Naive thymus-derived CD8-positive, alpha-beta T cell (primary cell): ENCODE results near the gene CD247. TPM values are rescaled to one million over a fixed set of nuclear protein-coding genes. Genes with fewer than 3 reads are reported as not detected.

Source experiments
- ATAC-seq, 2 donors: fragments of 150-1000 bp; cut with Tn5 transposase in 1 of 2; sonication (Bioruptor Pico), chemical (Tn5 transposase) in 1 of 2; 1 replicate in 1 of 2; 2 replicates in 1 of 2; pipeline ENCODE4 v1.10.0; 2021; ENCODE audit warnings: mild to moderate bottlenecking in 2 of 2, moderate library complexity in 2 of 2
- POLR2A ChIA-PET: fragments of 350-600 bp; sonication (Branson Sonifier 250); formaldehyde crosslinking; loops from one replicate; lab custom pipeline; 2021; ENCODE audit warnings: antibody characterized with exemption; lab: Charles Lee
- DNase-seq, 10 donors: peaks; one replicate each; pipeline versions ENCODE4 v3.0.0 to v3.0.0-alpha.2; 2020 to 2022
- H3K27ac Mint-ChIP-seq, 10 donors: one replicate each; pipeline ENCODE4 v1.8.0; 2020 to 2022; ENCODE audit warnings: mild to moderate bottlenecking in 10 of 10, mixed read lengths in 10 of 10, moderate library complexity in 4 of 10, inconsistent platforms in 1 of 10
- H3K27me3 Mint-ChIP-seq, 5 donors: one replicate each; pipeline ENCODE4 v1.8.0; 2021 to 2022; ENCODE audit warnings: mixed read lengths in 5 of 5
- H3K36me3 Mint-ChIP-seq, 3 donors: one replicate each; pipeline ENCODE4 v1.8.0; 2020 to 2022; ENCODE audit warnings: mixed read lengths in 3 of 3, mild to moderate bottlenecking in 2 of 3, inconsistent platforms in 1 of 3
- H3K4me1 Mint-ChIP-seq, 4 donors: one replicate each; pipeline ENCODE4 v1.8.0; 2021 to 2022; ENCODE audit warnings: mixed read lengths in 4 of 4
- H3K4me3 Mint-ChIP-seq, 10 donors: one replicate each; pipeline ENCODE4 v1.8.0; 2020 to 2022; ENCODE audit warnings: mild to moderate bottlenecking in 10 of 10, mixed read lengths in 10 of 10, moderate library complexity in 6 of 10, inconsistent platforms in 1 of 10
- H3K9me3 Mint-ChIP-seq, 9 donors: one replicate each; pipeline ENCODE4 v1.8.0; 2020 to 2022; ENCODE audit warnings: mixed read lengths in 9 of 9, mild to moderate bottlenecking in 3 of 9, inconsistent platforms in 1 of 9, moderate library complexity in 1 of 9
- polyA plus RNA-seq, 3 donors: library from polyadenylated mRNA; unstranded; fragments of 300-500 nt; fragmentation: Illumina TruSeq; gene quantifications; one replicate each; pipeline ENCODE4 v1.2.3, GENCODE V29; 2021
- total RNA-seq, 8 experiments: library from RNA in 2 of 8; stranded (reverse) in 2 of 8; gene quantifications; one replicate each; pipeline ENCODE4 v1.2.3 and lab custom pipeline; 2021 to 2026

The CD247 gene
- total and polyA plus RNA-seq, 5 experiments from 2014 or later, result 244 to 325 (median 308) TPM

DNA sequence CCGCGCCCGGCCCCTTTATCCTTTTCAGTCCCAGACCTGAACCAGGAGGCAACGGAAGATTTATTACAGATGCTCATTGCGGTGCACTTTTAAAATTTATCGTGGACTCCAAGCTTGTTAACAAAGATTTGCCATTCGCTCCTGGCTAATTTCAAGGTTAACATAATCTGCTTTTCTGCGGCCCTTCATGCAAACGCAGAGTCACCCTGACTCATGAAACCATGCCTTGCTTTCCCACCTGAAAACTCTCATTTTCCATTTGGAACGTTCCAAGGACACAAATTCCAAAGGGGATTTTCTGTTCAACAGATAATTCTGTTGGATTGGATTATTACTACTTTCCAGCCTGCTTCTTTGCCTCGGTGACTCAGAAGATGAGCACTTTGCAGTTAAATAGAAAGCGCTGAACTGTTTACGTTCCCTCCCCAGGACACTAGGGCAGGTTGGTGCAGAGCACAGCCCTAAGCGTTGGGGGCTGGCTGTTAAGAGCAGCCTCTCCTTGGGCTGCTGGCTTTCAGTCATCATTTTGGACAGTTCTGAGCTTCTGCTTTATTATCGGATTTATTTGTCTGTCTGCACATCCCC is 51.1 kb downstream of the CD247 start:
- DNase-seq (no peak), ATAC-seq (no peak)
- Mint-ChIP-seq H3K9me3 (no peaks in the 10 kb centered on the region), H3K36me3 (peaks cover 0 to 60% (median 0%) of the 10 kb centered on the region in 3 donors), H3K4me3 (peak overlapping the region in 2 of 10 donors; percentile 12 to 15), H3K27ac (peak overlapping the region; percentile 4 to 90 (median 78)), H3K27me3 (no peaks in the 10 kb centered on the region), H3K4me1 (peaks cover 22 to 87% (median 80%) of the 10 kb centered on the region in 4 donors)
- POLR2A ChIA-PET, result interaction anchor here (1.5 to 1.9 kb wide), 5 partner anchors 10 to 18 kb away, joined by 3 to 18 read pairs (median 3); no protein-coding TSS in a partner anchor

DNA sequence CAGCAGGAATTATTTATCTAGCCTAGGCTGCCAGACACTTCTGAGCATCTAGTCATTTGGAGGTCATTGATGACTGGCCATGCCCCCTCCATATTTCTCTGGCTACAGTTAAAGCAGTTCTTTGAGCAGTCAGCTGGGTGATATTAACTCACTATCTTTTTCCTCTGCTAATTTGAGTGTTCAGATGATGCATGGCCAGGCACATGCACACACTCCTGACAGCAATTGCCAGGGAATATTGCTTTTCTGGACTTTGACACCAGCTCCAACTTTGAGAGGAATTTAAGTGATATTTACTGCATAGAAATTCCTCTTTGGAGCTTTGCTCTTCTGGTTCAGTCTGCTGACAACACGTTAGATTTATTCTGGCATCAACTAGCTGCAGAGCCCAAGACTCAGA is 52.6 kb downstream of the CD247 start:
- DNase-seq (no peak), ATAC-seq (no peak)
- H3K4me1 Mint-ChIP-seq, result peaks cover 21 to 89% (median 83%) of the 10 kb centered on the region in 4 donors
- H3K27ac Mint-ChIP-seq, result peak overlapping the region; percentile 34 to 97 (median 84)
- peaks cover 0 to 63% (median under 1%) of the 10 kb centered on the region in 3 donors for H3K36me3 Mint-ChIP-seq
- no peaks in the 10 kb centered on the region for H3K9me3 Mint-ChIP-seq
- POLR2A ChIA-PET, result interaction anchor here (1.0 to 1.6 kb wide), 5 partner anchors 9 to 33 kb away, joined by 3 to 6 read pairs (median 4); no protein-coding TSS in a partner anchor
- no peaks in the 10 kb centered on the region for H3K27me3 Mint-ChIP-seq
- H3K4me3 Mint-ChIP-seq, result peak overlapping the region in 2 of 10 donors; percentile 2 to 20

DNA sequence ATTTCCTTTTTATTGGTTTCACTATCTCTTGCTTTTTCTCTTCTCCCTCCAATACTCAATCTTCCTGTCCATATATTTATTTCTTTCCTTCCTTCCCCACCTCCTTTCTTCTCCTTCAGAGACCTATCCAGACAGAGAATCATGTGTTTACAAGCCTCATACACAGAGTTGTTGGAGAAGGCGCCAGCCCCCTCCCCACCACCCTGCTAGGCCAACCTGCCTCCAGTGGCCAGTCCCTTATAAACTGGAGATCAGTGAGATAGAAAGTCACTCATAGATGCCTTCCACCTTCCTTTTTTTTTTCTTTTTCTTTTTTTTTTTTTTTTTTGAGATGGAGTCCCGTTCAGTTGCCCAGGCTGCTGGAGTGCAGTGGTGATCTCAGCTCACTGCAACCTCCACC is 53.3 kb downstream of the CD247 start:
- H3K27me3 Mint-ChIP-seq, result no peaks in the 10 kb centered on the region
- peak overlapping the region; percentile 34 to 97 (median 86) for H3K27ac Mint-ChIP-seq
- no peaks in the 10 kb centered on the region for H3K9me3 Mint-ChIP-seq
- peaks cover 0 to 65% (median 2%) of the 10 kb centered on the region in 3 donors for H3K36me3 Mint-ChIP-seq
- peaks cover 22 to 90% (median 86%) of the 10 kb centered on the region in 4 donors for H3K4me1 Mint-ChIP-seq
- peak overlapping the region in 8 of 10 donors; percentile 2 to 65 (median 25) for H3K4me3 Mint-ChIP-seq
- DNase-seq, result no peak
- POLR2A ChIA-PET, result interaction anchor here (1.4 kb wide), 2 partner anchors 9 to 18 kb away, joined by 6 to 7 read pairs; no protein-coding TSS in a partner anchor
- ATAC-seq, result no peak

DNA sequence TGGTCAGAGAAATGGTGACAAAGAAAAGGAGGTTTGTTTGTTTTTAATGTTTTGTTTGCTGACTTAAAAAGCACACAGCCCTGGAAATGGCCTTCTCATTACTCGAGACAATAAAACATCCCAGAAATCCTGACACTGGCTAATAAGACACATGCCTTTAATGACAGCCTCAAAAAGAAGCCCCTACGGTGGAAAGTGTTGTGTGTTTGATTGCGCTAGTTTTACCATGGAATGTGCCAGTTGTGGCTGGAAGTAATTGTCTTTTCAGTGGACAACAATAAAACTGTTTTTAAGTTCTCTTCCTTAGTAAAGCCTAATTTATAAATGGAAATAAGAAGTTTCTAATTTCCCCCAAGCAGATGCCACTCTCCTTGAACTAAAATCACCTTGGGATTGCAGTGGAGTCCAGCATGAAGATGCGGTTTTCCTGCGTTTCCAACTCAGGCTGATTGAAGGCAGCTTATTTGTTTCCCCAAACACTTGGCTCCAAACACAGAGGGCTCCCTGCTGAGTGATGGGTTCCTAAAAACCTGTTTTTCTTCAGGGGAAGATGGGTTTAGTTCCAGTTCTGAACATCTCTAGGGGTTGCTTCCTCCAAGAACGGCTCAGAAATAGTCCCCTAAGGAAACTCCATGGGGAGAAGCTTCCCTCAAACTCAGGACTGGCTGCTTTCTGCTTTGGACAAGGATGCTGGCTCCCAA is 54.3 kb downstream of the CD247 start:
- Mint-ChIP-seq H3K9me3 (no peaks in the 10 kb centered on the region), H3K36me3 (peaks cover 0 to 67% (median 2%) of the 10 kb centered on the region in 3 donors), H3K4me1 (peaks cover 22 to 88% (median 80%) of the 10 kb centered on the region in 4 donors), H3K27ac (peak overlapping the region; percentile 84 to 97 (median 88)), H3K4me3 (peak overlapping the region in 2 of 10 donors; percentile 6 to 11), H3K27me3 (no peaks in the 10 kb centered on the region)
- DNase-seq (no peak), ATAC-seq (no peak)
- POLR2A ChIA-PET, result interaction anchor here (1.4 kb wide), 2 partner anchors 8 to 17 kb away, joined by 6 to 7 read pairs; no protein-coding TSS in a partner anchor

DNA sequence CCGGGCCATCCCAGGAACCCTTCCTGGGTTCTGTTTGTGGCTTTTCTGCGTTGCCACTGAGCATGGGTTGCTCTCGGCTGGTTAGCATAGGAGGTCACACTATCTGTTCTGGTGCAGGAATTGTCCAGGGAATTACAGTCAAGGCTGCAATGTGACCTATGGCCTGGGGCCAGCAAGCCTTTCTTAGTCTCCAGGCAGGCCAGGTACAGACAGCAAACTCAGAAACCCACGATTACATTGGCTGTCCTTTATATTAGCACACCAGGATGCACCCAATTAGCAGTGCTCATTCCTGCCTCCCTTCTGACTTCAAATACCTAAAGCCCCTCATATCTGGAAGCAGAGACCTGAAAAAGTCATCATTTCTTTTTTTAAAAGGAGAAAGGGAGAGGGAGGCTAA is 55.2 kb downstream of the CD247 start:
- DNase-seq, result no peak
- no peak for ATAC-seq
- no peaks in the 10 kb centered on the region for H3K9me3 Mint-ChIP-seq
- H3K27me3 Mint-ChIP-seq, result no peaks in the 10 kb centered on the region
- H3K27ac Mint-ChIP-seq, result peak overlapping the region; percentile 86 to 97 (median 90)
- peaks cover 0 to 64% (median 3%) of the 10 kb centered on the region in 3 donors for H3K36me3 Mint-ChIP-seq
- peak overlapping the region in 5 of 10 donors; percentile 3 to 34 (median 8) for H3K4me3 Mint-ChIP-seq
- H3K4me1 Mint-ChIP-seq, result peaks cover 21 to 83% (median 77%) of the 10 kb centered on the region in 4 donors
- POLR2A ChIA-PET, result no interaction called here

DNA sequence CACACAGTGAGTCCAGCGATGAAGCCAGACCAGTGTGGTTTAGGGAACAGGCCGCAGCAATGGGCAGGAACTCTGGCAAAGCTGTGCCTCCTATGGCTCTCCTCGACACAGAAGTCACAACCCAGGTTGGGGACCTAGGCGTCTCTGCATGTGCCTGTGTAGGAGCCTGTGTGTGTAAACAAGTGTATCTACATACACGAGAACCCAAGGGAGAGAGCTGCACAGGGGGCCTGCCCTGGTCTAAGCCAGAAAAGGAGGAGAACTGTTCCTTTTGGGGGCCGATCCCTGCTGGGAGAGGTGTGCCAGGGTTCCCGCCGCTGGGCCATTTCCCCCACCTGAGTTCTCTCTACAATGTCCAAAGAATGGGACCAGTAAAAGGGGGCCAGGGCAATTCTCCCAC is 56.0 kb downstream of the CD247 start:
- no peak for DNase-seq
- Mint-ChIP-seq H3K9me3 (no peaks in the 10 kb centered on the region), H3K27me3 (no peaks in the 10 kb centered on the region), H3K4me3 (peak overlapping the region in 1 of 10 donors; percentile 8), H3K36me3 (peaks cover 0 to 62% (median 5%) of the 10 kb centered on the region in 3 donors), H3K4me1 (peaks cover 26 to 84% (median 77%) of the 10 kb centered on the region in 4 donors), H3K27ac (peak overlapping the region; percentile 86 to 97 (median 95))
- no peak for ATAC-seq
- POLR2A ChIA-PET, result interaction anchor here (1.0 to 1.7 kb wide), 3 partner anchors 15 to 56 kb away, joined by 3 to 6 read pairs (median 5); partner anchors contain the start of gene CD247

DNA sequence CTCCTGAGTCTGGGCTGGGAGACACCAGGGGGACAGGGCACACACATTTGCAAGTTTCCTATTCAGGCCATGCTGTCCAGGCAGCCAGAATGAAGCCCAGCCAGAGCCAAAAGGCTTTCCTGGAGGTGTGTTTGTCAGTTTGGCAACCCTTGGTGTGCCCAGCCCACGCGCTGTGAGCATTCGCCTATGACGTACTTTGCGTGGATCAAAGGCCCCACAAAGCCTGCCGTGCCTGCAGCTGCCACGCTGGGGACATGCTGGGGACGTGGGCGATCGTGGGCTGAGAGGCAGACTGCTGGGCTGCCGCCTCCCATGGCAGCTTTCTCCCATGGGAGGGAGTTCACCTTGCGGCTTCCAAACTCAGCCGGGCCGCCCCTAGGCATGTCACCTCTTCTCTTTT is 57.5 kb downstream of the CD247 start:
- POLR2A ChIA-PET, result interaction anchor here (1.0 to 1.7 kb wide), 3 partner anchors 13 to 32 kb away, joined by 3 to 6 read pairs (median 4); no protein-coding TSS in a partner anchor
- Mint-ChIP-seq H3K4me1 (peaks cover 37 to 89% (median 84%) of the 10 kb centered on the region in 4 donors), H3K4me3 (peak overlapping the region in 9 of 10 donors; percentile 28 to 71 (median 48)), H3K27ac (peak overlapping the region; percentile 86 to 97 (median 95)), H3K27me3 (no peaks in the 10 kb centered on the region), H3K36me3 (peaks cover 0 to 54% (median 5%) of the 10 kb centered on the region in 3 donors), H3K9me3 (no peaks in the 10 kb centered on the region)
- DNase-seq (peak in 9 of 10 donors; percentile 56 to 84 (median 79)), ATAC-seq (peak; percentile 81 to 84)

DNA sequence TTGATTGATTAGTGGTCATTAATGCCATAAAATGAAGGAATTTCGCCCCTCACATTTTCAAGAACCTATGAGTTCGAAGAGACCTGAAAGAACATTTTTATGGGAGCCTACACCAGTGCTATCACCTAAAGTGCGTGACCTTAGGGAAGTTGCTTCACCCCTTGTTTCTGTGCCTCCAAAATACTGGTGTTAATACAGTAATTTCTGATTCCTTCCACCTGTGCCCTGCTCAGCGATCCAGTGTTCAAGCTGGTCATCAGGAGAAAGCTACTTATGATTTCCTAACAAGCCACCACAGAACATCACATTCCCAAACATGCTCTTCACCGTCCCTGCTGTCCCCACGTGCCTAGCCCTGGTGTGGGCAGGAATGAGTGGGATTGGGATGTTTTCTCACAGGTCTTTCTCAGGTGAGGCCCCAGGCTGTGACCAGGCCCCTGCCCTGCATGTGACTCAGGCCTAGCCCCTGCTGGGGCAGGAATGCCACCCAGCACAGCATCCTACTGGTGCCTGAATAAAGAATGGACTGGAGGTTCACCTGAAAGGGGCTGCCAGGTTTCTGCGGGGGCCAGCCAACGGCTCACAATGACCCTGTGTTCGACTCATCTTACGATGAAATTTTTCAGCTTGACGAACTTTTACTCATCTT is 60.3 kb downstream of the CD247 start:
- Mint-ChIP-seq H3K36me3 (peaks cover 0 to 32% (median 5%) of the 10 kb centered on the region in 3 donors), H3K9me3 (no peaks in the 10 kb centered on the region)

DNA sequence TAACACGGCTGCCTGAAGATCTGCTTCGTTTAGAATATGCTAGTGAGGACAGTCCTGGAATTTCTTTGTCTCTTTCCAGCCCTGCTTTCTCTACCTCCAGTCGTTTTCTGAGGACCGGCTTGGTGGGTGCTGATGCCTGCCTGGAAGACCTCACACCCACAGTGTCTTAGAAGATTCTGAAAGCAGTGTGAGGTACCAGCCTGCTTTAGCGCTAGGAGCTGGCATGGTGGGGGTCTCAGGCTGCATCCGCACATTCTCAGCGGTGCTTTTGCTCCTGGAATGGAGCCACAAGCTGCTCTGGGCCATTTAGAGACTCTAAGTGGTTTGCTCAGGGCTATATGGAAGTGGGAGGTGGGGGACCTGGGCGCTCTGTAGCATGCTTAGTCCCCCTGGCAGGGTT is 61.4 kb downstream of the CD247 start:
- no peak for ATAC-seq
- H3K27me3 Mint-ChIP-seq, result no peaks in the 10 kb centered on the region
- H3K4me3 Mint-ChIP-seq, result peak overlapping the region; percentile 80 to 91 (median 87)
- DNase-seq, result no peak
- POLR2A ChIA-PET, result interaction anchor here (0.9 to 6.9 kb wide), 8 partner anchors 8 to 60 kb away, joined by 3 to 124 read pairs (median 24); partner anchors contain the start of gene CD247
- H3K36me3 Mint-ChIP-seq, result peaks cover 0 to 27% (median 5%) of the 10 kb centered on the region in 3 donors
- H3K4me1 Mint-ChIP-seq, result peaks cover 34 to 73% (median 70%) of the 10 kb centered on the region in 4 donors
- peak overlapping the region; percentile 89 to 99 (median 96) for H3K27ac Mint-ChIP-seq
- no peaks in the 10 kb centered on the region for H3K9me3 Mint-ChIP-seq

More for the DNA sequence above, 60.3 kb downstream of the CD247 start:
- POLR2A ChIA-PET, result interaction anchor here (0.5 to 6.9 kb wide), 8 partner anchors 10 to 97 kb away, joined by 3 to 124 read pairs (median 12); partner anchors contain the start of gene CD247
- Mint-ChIP-seq H3K27me3 (no peaks in the 10 kb centered on the region), H3K4me3 (peak overlapping the region in 4 of 10 donors; percentile 37 to 83 (median 44)), H3K4me1 (peaks cover 33 to 73% (median 69%) of the 10 kb centered on the region in 4 donors), H3K27ac (peak overlapping the region; percentile 89 to 99 (median 95))
- DNase-seq, result no peak
- ATAC-seq, result no peak

DNA sequence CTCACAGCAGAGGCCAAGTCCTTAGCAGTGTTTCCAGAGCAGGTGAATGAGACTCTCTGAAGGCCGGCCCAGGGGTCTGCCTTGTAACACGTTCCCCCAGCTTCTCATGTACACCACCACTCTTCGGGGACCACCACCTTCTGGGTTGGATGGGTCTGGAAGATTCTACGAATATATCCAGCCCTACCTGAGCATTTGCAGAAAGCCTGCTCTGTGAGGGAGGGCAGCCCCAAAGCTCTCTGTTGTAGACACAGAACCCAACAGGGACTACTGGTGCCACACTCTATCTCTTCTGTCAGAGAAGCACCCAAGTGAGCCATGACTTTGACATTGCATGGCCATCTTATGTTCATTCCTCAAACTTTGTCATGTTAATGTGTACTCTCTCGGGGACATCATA is 61.8 kb downstream of the CD247 start:
- POLR2A ChIA-PET, result interaction anchor here (0.6 to 6.9 kb wide), 13 partner anchors 8 to 96 kb away, joined by 3 to 124 read pairs (median 18); partner anchors contain the start of gene CD247
- no peaks in the 10 kb centered on the region for H3K27me3 Mint-ChIP-seq
- H3K36me3 Mint-ChIP-seq, result peaks cover 0 to 25% (median 5%) of the 10 kb centered on the region in 3 donors
- H3K27ac Mint-ChIP-seq, result peak overlapping the region; percentile 89 to 99 (median 96)
- no peaks in the 10 kb centered on the region for H3K9me3 Mint-ChIP-seq
- H3K4me1 Mint-ChIP-seq, result peaks cover 36 to 73% (median 70%) of the 10 kb centered on the region in 4 donors
- ATAC-seq, result no peak
- H3K4me3 Mint-ChIP-seq, result peak overlapping the region; percentile 80 to 91 (median 87)
- no peak for DNase-seq

DNA sequence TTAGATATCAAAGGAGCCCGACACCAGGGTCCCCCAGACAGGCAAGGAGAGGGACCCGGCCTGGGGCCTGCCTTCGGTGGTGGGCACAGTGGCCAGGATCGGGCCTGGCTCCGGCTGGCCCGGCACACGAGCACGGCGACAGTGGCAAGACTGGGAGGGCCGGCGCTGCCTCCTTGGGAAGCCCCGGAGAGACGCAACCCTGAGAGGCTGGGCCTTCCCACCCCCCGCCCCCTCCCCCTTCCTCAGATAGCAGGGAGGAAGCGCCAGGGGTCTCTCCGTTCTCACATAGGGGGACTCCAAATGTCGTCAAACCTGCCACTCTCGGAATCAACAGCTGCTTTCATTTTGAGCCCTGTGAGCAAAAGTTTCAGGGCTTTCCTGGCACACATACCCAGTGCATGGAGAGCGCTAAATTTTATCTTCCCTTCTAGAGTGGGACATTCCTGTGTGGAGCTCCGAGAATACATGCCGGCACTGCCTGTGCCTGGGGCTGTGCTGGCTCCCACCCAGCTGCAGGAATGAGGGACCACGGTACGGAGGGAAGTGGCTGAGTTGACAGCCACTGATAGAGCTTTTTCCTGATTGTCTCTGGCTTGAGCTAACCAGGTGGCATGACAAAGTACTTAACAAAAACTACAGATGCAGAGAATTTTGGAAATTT is 62.4 kb downstream of the CD247 start:
- H3K27ac Mint-ChIP-seq, result peak overlapping the region; percentile 89 to 99 (median 96)
- POLR2A ChIA-PET, result interaction anchor here (0.6 to 6.9 kb wide), 20 partner anchors 8 to 145 kb away, joined by 3 to 124 read pairs (median 6); partner anchors contain the start of gene CD247
- no peaks in the 10 kb centered on the region for H3K27me3 Mint-ChIP-seq
- DNase-seq (peak in 6 of 10 donors; percentile 50 to 75 (median 67)), ATAC-seq (peak; percentile 24 to 65)
- peaks cover 39 to 73% (median 69%) of the 10 kb centered on the region in 4 donors for H3K4me1 Mint-ChIP-seq
- H3K9me3 Mint-ChIP-seq, result no peaks in the 10 kb centered on the region
- H3K4me3 Mint-ChIP-seq, result peak overlapping the region; percentile 80 to 91 (median 87)
- peaks cover 0 to 19% (median 5%) of the 10 kb centered on the region in 3 donors for H3K36me3 Mint-ChIP-seq
